ENCODE measurements around the gene ASTN1. TPM values are rescaled to one million over a fixed set of nuclear protein-coding genes. Genes with fewer than 3 reads are reported as not detected.
A peak's percentile ranks its signal among the peaks of the same experiment; 100 is the strongest.

Gene ASTN1
- total and polyA plus RNA-seq, 9 of the 15 experiments (the other 6 are each of a cell fraction or from before 2014, with no cell fraction given), result 0.05 to 0.22 (median 0.18) TPM

- TF ChIP-seq KLF6 (CRISPR knock-in tag; IDR thresholded peaks at IDR 0.05; ENCODE audit: borderline replicate concordance), result peak; percentile 9; the same call in 1 of the 2 replicates
These were observed 283.4 kb downstream of the ASTN1 start (continued) for GRCh38 chr1:176880955-176881595.

- Histone ChIP-seq H2AFZ (ENCODE audit: low read depth, low read length) (peak overlapping the region; percentile 95), H4K20me1 (replicated peaks; ENCODE audit: control insufficient read depth, insufficient read depth, low read length) (no peaks in the 10 kb centered on the region), H3K79me2 (ENCODE audit: control insufficient read depth, insufficient read depth, low read length) (no peaks in the 10 kb centered on the region), H3K9me1 (ENCODE audit: control insufficient read depth, insufficient read depth, low read length) (peaks cover 4% of the 10 kb centered on the region), H3K27ac (ENCODE audit: extremely low read depth, low read depth, low read length) (peak overlapping the region; percentile 88), H3K9me3 (replicated peaks; ENCODE audit: control insufficient read depth, insufficient read depth, low read depth, low read length) (no peaks in the 10 kb centered on the region), H3K27me3 (ENCODE audit: control insufficient read depth in 2 of 2, insufficient read depth in 2 of 2, low read length in 2 of 2) (no peaks in the 10 kb centered on the region), H3K4me2 (ENCODE audit: insufficient read depth, low read length) (peak overlapping the region; percentile 83), H3K36me3 (ENCODE audit: control insufficient read depth, insufficient read depth, low read length) (no peaks in the 10 kb centered on the region), H3K4me3 (peak overlapping the region; percentile 5; the same call in 1 of the 2 replicates), H3K9ac (ENCODE audit: insufficient read depth in 1 of 2, low read depth in 2 of 2, low read length in 2 of 2) (peak overlapping the region; percentile 27 to 66; a peak in 3 of 4 replicates), H3K4me1 (replicated peaks in 1 of 2; ENCODE audit: control insufficient read depth in 2 of 2, insufficient read depth in 2 of 2, low read length in 2 of 2) (peaks cover 33 to 50% of the 10 kb centered on the region in 2 experiments)
- in situ Hi-C loops (cut with MboI) (loop anchor here (5.0 to 10.0 kb wide), 2 partner anchors 323 to 505 kb away; no protein-coding TSS in a partner anchor), intact Hi-C loops (cut with micrococcal nuclease) (loop anchor here (1.0 to 2.0 kb wide), 5 partner anchors 27 to 189 kb away; no protein-coding TSS in a partner anchor)
- peak; percentile 93 to 94 (median 94) for DNase-seq (ENCODE audit: extremely low read depth in 1 of 4, low spot score in 3 of 4)
- TSS peak; percentile 77 for BruUV-seq (replicated peaks)
- FAIRE-seq, result peak; percentile 96
- 3% methylated on average over 13 of the region's 13 CpGs for WGBS (ENCODE audit: insufficient coverage, low coverage, missing lambda C conversion rate)
- peak; percentile 68 for ATAC-seq
- ChIA-PET POLR2A (interaction anchor here (0.6 to 1.4 kb wide), 3 partner anchors 41 to 1661 kb away, joined by 3 to 4 read pairs (median 3); no protein-coding TSS in a partner anchor), CTCF (ENCODE audit: low intra/inter-chr PET ratio) (interaction anchor here (0.6 to 2.9 kb wide), 5 partner anchors 69 to 1506 kb away, joined by 3 to 44 read pairs (median 4); no protein-coding TSS in a partner anchor)
- TF ChIP-seq CC2D1A (IDR thresholded peaks at IDR 0.05), result peak; percentile 85; the same call in 1 of the 2 replicates
- TF ChIP-seq SREBF1 (IDR thresholded peaks at IDR 0.05; ENCODE audit: borderline replicate concordance, low read depth, low read length), result no peak
- 0 out of 2 replicates have a peak, but pooled peaks have one; percentile 48 for TF ChIP-seq ZEB2 (IDR thresholded peaks at IDR 0.05)
- TF ChIP-seq SMARCE1 (IDR thresholded peaks at IDR 0.05), result peak; percentile 96
- peak; percentile 71; the same call in 1 of the 2 replicates for TF ChIP-seq CEBPG (CRISPR knock-in tag; IDR thresholded peaks at IDR 0.05)
- TF ChIP-seq CEBPG (tag; conservative IDR thresholded peaks at IDR 0.05 in 1 of 2, IDR thresholded peaks at IDR 0.05 in 1 of 2), result peak; percentile 79 to 91
- TF ChIP-seq MIER1 (IDR thresholded peaks at IDR 0.05; ENCODE audit: low read depth), result no peak
- TF ChIP-seq SIX5 (IDR thresholded peaks at IDR 0.05; ENCODE audit: borderline replicate concordance in 1 of 2, insufficient read depth in 1 of 2, low read depth in 1 of 2, low read length in 2 of 2), result no peak
- TF ChIP-seq ZFP1 (CRISPR knock-in tag; IDR thresholded peaks at IDR 0.05), result no peak
- TF ChIP-seq ZNF668 (CRISPR knock-in tag; IDR thresholded peaks at IDR 0.05), result no peak
- no peak for TF ChIP-seq ZNF232 (CRISPR knock-in tag; IDR thresholded peaks at IDR 0.05)
- TF ChIP-seq PRDM10 (IDR thresholded peaks at IDR 0.05; ENCODE audit: partially characterized antibody), result peak; percentile 47
- TF ChIP-seq MEF2A (IDR thresholded peaks at IDR 0.05; ENCODE audit: control insufficient read depth, low read depth, low read length), result no peak
- TF ChIP-seq OTX1 (CRISPR knock-in tag; IDR thresholded peaks at IDR 0.05), result 0 out of 2 replicates have a peak, but pooled peaks have one; percentile 57
These were observed 284.5 kb downstream of the ASTN1 start for GRCh38 chr1:176879784-176880620.

Measured in K562 (cell line).